Measurements from ENCODE around the gene NFYA. TPM values are rescaled to one million over a fixed set of nuclear protein-coding genes. Genes with fewer than 3 reads are reported as not detected.

The NFYA gene
- total and polyA plus RNA-seq, 2 donors (not counting 1 experiment from before 2014, with no cell fraction given), result 23.3 to 44.3 TPM

GRCh38 chr6:41027799-41028560, 44.8 kb upstream of the NFYA start:
- WGBS (ENCODE audit: insufficient coverage), result 3% methylated on average over 45 of the region's 45 CpGs
- DNase-seq, result peak; percentile 85
- H3K79me2 ChIP-seq (ENCODE audit: control insufficient read depth, insufficient read depth, low read length), result no peaks in the 10 kb centered on the region
- no peaks in the 10 kb centered on the region for H3K36me3 ChIP-seq (replicated peaks in 1 of 2; ENCODE audit: control extremely low read depth in 1 of 2, control insufficient read depth in 1 of 2, extremely low read depth in 1 of 2, insufficient read depth in 2 of 2, low read length in 1 of 2)
- H3K9me3 ChIP-seq (ENCODE audit: control extremely low read depth in 1 of 3, control insufficient read depth in 2 of 3, insufficient read depth in 1 of 3, low read length in 2 of 3), result no peaks in the 10 kb centered on the region
- peak overlapping the region; percentile 78 for H3K9ac ChIP-seq (ENCODE audit: low read length)
- intact Hi-C loops (cut with micrococcal nuclease), result loop anchor here (1.0 to 10.0 kb wide), 4 partner anchors 22 to 1666 kb away; no protein-coding TSS in a partner anchor
- H3K27ac Mint-ChIP-seq, result peak overlapping the region; percentile 55
- H3K9me3 Mint-ChIP-seq (ENCODE audit: insufficient read depth), result no peaks in the 10 kb centered on the region
- CTCF ChIA-PET, result interaction anchor here (0.7 to 5.9 kb wide), 19 partner anchors 9 to 1680 kb away, joined by 3 to 35 read pairs (median 8); partner anchors contain the start of genes NFYA, OARD1 and UNC5CL
- TF ChIP-seq EZH2 (IDR thresholded peaks at IDR 0.05; ENCODE audit: borderline replicate concordance, insufficient read depth, low read depth, low read length, poor library complexity, severe bottlenecking) (no peak), CTCF (IDR thresholded peaks at IDR 0.05) (peak; percentile 100)
- H3K27me3 Mint-ChIP-seq, result no peaks in the 10 kb centered on the region
- H4K20me1 ChIP-seq (ENCODE audit: control insufficient read depth, insufficient read depth, low read length, poor library complexity, severe bottlenecking), result no peaks in the 10 kb centered on the region
- H3K27ac ChIP-seq (ENCODE audit: low read length in 2 of 2), result peak overlapping the region in 1 of 2 donors; percentile 63
- peak overlapping the region; percentile 88 for H3K4me3 Mint-ChIP-seq
- H3K4me2 ChIP-seq (replicated peaks; ENCODE audit: low read depth, low read length, poor library complexity, severe bottlenecking), result peak overlapping the region; percentile 87
- H2AFZ ChIP-seq (ENCODE audit: insufficient read depth, low read depth, low read length, poor library complexity, severe bottlenecking), result peak overlapping the region; percentile 93
- H3K4me3 ChIP-seq (ENCODE audit: control extremely low read depth in 1 of 5, extremely low read depth in 1 of 5, insufficient read depth in 1 of 5, low read depth in 2 of 5, low read length in 4 of 5), result peak overlapping the region; percentile 4 to 73 (median 66)
- POLR2A ChIA-PET, result interaction anchor here (0.5 kb wide), 1 partner anchor 1726 kb away, joined by 4 read pairs; no protein-coding TSS in a partner anchor
- H3K27me3 ChIP-seq (replicated peaks in 1 of 4; ENCODE audit: control extremely low read depth in 1 of 4, control insufficient read depth in 3 of 4, insufficient read depth in 4 of 4, low read length in 3 of 4), result no peaks in the 10 kb centered on the region
- H3K4me1 Mint-ChIP-seq, result peaks cover 24% of the 10 kb centered on the region
- peak; percentile 89 for ATAC-seq (ENCODE audit: low read depth)
- H3K4me1 ChIP-seq (ENCODE audit: control insufficient read depth in 2 of 2, insufficient read depth in 2 of 2, low read length in 2 of 2), result peaks cover 20 to 23% of the 10 kb centered on the region in 2 donors
